Hepatocyte (in vitro differentiated cells): ENCODE measurements around the gene PIP5K1C. TPM values are rescaled to one million over a fixed set of nuclear protein-coding genes. Genes with fewer than 3 reads are reported as not detected.
A peak's percentile ranks its signal among the peaks of the same experiment; 100 is the strongest.

Source experiments
- DNase-seq: peaks from one replicate; pipeline ENCODE4 v3.0.0-alpha.2; 2016; ENCODE audit warnings: low spot score
- H2AFZ ChIP-seq: fragments of 200-600 bp; sonication (generic); 2 replicates; pipeline ENCODE4 v1.6.0; 2016; ENCODE audit warnings: antibody characterized with exemption, mild to moderate bottlenecking
- H3K27ac ChIP-seq: fragments of 200-600 bp; sonication (generic); 2 replicates; pipeline ENCODE4 v1.5.1; 2016; ENCODE audit warnings: mild to moderate bottlenecking
- H3K27me3 ChIP-seq: fragments of 200-600 bp; sonication (generic); 2 replicates; pipeline ENCODE4 v1.6.1; 2016
- H3K36me3 ChIP-seq: fragments of 200-600 bp; sonication (generic); replicated peaks from 2 replicates; pipeline ENCODE4 v1.5.1; 2016; ENCODE audit warnings: low read depth; ENCODE audit not compliant: insufficient read depth
- H3K4me1 ChIP-seq: fragments of 200-600 bp; sonication (generic); 2 replicates; pipeline ENCODE4 v1.5.1; 2016; ENCODE audit warnings: mild to moderate bottlenecking, moderate library complexity; ENCODE audit not compliant: insufficient read depth
- H3K4me2 ChIP-seq: fragments of 200-600 bp; sonication (generic); 2 replicates; pipeline ENCODE4 v1.6.0; 2016
- H3K4me3 ChIP-seq: fragments of 200-600 bp; sonication (generic); 2 replicates; pipeline ENCODE4 v1.5.1; 2016; ENCODE audit warnings: mild to moderate bottlenecking
- H3K79me2 ChIP-seq: fragments of 200-600 bp; sonication (generic); 2 replicates; pipeline ENCODE4 v1.6.0; 2017; ENCODE audit warnings: mild to moderate bottlenecking
- H3K9me2 ChIP-seq: fragments of 200-600 bp; sonication (generic); replicated peaks from 2 replicates; pipeline ENCODE4 v1.6.0; 2017; ENCODE audit warnings: mild to moderate bottlenecking; ENCODE audit not compliant: insufficient read depth
- H3K9me3 ChIP-seq: fragments of 200-600 bp; sonication (generic); 2 replicates; pipeline ENCODE4 v1.5.1; 2016; ENCODE audit warnings: low read depth, mild to moderate bottlenecking
- H4K20me1 ChIP-seq: fragments of 200-600 bp; sonication (generic); 2 replicates; pipeline ENCODE4 v1.6.0; 2016; ENCODE audit warnings: mild to moderate bottlenecking; ENCODE audit not compliant: insufficient read depth, poor library complexity, severe bottlenecking
- EZH2 ChIP-seq: fragments of 200-600 bp; sonication (generic); IDR thresholded peaks from 2 replicates; pipeline ENCODE4 v1.6.1; 2016; ENCODE audit warnings: antibody characterized with exemption, mild to moderate bottlenecking, borderline replicate concordance
- EZH2phosphoT487 ChIP-seq: fragments of 200-600 bp; sonication (generic); IDR thresholded peaks from one replicate; pipeline ENCODE4 v1.6.1; 2018; ENCODE audit warnings: antibody characterized with exemption, mild to moderate bottlenecking, low read depth, moderate library complexity; ENCODE audit not compliant: unreplicated experiment, severe bottlenecking
- WGBS: methylation state at CpG from one replicate; pipeline ENCODE4 v1.1.6; 2016; ENCODE audit warnings: low lambda C conversion rate; ENCODE audit errors: missing lambda C conversion rate; 5-methylcytosine and 5-hydroxymethylcytosine counted together
- polyA plus RNA-seq: library from polyadenylated mRNA; unstranded; fragments of >200 nt; fragmentation: Nextera tagmentation; extraction: Ambion mirVana; gene quantifications from 2 replicates; pipeline ENCODE4 v1.2.1, GENCODE V29; 2016
- total RNA-seq: library from RNA; depleted of rRNA; stranded (reverse); fragments of >200 nt; gene quantifications from 2 replicates; pipeline ENCODE4 v1.2.3, GENCODE V29; 2014
- TF ChIP-seq, protein P1 (sequence below): fragments of 200-600 bp; sonication (generic); IDR thresholded peaks from 2 replicates; pipeline ENCODE4 v1.5.1; 2016; ENCODE audit warnings: antibody characterized with exemption, mild to moderate bottlenecking; ENCODE audit not compliant: poor library complexity

Gene PIP5K1C
- total and polyA plus RNA-seq, 2 experiments from 2014 or later: 20.7 to 37.1 TPM

DNA sequence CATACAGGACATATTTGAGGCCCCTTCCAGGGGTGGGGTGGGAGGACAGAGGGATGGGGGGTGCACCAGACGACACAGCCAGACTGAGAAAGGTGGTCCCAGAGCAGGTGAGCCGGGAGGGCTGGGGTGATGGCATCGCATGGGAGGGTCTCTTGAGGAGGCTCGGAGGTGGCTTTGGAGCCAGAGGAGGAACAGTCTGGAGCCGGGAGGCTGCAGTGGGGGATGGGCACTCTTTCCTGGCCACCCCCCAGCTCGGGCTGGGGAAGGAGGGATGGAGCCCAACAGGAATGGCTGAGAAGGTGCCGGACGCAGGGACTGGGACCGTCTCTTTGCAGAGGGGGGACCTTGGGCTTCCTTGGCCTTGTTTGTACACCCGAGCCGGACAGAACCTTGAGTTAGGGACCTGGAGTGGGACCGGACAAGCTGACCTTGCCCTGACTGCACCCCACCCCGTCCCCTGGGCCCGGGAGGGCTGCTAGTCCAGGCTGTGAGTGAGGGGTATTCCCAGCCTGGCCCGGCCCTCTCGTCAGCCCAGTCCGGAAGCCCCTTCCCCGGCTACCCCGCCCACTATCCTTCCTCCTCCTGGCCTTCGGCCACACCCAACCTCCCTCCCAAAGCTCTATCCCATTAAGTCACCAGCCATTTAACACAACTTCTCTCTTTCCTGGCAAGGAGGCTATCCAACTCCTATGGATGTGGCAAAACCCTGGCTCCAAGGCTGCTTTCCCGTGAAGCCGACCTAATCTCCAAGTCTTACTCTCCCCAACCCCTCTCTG lies 92.8 kb downstream of the PIP5K1C start:
- peak overlapping the region; percentile 53 for H3K27ac ChIP-seq
- peaks cover 17% of the 10 kb centered on the region for H3K4me1 ChIP-seq
- no peak for DNase-seq
- H3K36me3 ChIP-seq: no peaks in the 10 kb centered on the region
- TF ChIP-seq, protein P1, sequence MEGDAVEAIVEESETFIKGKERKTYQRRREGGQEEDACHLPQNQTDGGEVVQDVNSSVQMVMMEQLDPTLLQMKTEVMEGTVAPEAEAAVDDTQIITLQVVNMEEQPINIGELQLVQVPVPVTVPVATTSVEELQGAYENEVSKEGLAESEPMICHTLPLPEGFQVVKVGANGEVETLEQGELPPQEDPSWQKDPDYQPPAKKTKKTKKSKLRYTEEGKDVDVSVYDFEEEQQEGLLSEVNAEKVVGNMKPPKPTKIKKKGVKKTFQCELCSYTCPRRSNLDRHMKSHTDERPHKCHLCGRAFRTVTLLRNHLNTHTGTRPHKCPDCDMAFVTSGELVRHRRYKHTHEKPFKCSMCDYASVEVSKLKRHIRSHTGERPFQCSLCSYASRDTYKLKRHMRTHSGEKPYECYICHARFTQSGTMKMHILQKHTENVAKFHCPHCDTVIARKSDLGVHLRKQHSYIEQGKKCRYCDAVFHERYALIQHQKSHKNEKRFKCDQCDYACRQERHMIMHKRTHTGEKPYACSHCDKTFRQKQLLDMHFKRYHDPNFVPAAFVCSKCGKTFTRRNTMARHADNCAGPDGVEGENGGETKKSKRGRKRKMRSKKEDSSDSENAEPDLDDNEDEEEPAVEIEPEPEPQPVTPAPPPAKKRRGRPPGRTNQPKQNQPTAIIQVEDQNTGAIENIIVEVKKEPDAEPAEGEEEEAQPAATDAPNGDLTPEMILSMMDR: no peak
- TF ChIP-seq EZH2 (no peak), EZH2phosphoT487 (no peak)
- peak overlapping the region; percentile 82 for H3K4me2 ChIP-seq
- H3K9me3 ChIP-seq: no peaks in the 10 kb centered on the region
- no peak overlapping the region for H3K4me3 ChIP-seq
- WGBS: 38% methylated on average over 16 of the region's 22 CpGs
- no peaks in the 10 kb centered on the region for H3K9me2 ChIP-seq
- H3K79me2 ChIP-seq: no peaks in the 10 kb centered on the region
- H4K20me1 ChIP-seq: no peaks in the 10 kb centered on the region
- peaks cover 27% of the 10 kb centered on the region for H3K27me3 ChIP-seq
- peak overlapping the region; percentile 40 for H2AFZ ChIP-seq

DNA sequence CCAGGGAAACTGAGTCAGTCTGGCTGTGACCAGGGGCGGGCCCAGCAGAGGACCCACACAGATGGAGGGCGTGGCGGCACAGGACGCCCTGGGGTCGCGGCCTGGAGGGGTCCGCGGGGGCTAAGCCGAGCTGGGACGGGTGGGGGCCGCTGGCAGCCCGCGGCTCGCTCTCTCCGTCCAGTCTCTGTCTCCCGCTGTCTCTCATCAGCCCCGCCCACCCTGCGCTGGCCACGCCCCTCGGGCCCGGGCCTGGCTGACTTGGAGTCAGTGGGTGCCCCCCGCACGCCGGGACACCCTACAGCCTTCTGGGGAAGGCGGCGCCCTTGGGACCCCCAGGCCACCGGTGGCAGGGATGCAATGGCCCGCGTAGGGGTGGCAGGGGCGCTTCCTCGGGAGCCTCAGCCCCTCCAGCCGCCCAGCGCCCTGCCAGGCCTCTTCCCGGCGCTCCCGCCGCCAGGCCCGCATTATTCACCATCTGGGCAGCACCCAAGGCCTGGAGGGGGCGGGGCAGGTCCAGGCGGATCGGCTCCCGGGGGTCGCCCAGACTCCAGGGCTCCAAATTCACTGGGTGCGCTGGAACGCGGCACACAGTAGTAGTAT lies 93.5 kb downstream of the PIP5K1C start, which contains the start of gene TBXA2R:
Gene TBXA2R (minus strand): TSS at position 186 of the 600 bp plus-strand sequence. CDS start 6,241 bp downstream, outside the sequence.
- peak; percentile 55 for DNase-seq
- H3K4me2 ChIP-seq: peak within 1 kb of the TSS; percentile 82
- H3K4me3 ChIP-seq: no peak within 1 kb of the TSS
- TF ChIP-seq EZH2phosphoT487: no peak
- TF ChIP-seq, protein P1: no peak
- no peak for TF ChIP-seq EZH2
- H3K79me2 ChIP-seq: no peaks in the 10 kb centered on the region
- peaks cover 17% of the 10 kb centered on the region for H3K4me1 ChIP-seq
- no peaks in the 10 kb centered on the region for H3K9me2 ChIP-seq
- H3K27ac ChIP-seq: no peak within 1 kb of the TSS
- H2AFZ ChIP-seq: peak within 1 kb of the TSS; percentile 40
- H3K9me3 ChIP-seq: no peaks in the 10 kb centered on the region
- peaks cover 27% of the 10 kb centered on the region for H3K27me3 ChIP-seq
- no peaks in the 10 kb centered on the region for H3K36me3 ChIP-seq
- H4K20me1 ChIP-seq: no peaks in the 10 kb centered on the region
- WGBS: 4% methylated on average over 19 of the region's 46 CpGs

DNA sequence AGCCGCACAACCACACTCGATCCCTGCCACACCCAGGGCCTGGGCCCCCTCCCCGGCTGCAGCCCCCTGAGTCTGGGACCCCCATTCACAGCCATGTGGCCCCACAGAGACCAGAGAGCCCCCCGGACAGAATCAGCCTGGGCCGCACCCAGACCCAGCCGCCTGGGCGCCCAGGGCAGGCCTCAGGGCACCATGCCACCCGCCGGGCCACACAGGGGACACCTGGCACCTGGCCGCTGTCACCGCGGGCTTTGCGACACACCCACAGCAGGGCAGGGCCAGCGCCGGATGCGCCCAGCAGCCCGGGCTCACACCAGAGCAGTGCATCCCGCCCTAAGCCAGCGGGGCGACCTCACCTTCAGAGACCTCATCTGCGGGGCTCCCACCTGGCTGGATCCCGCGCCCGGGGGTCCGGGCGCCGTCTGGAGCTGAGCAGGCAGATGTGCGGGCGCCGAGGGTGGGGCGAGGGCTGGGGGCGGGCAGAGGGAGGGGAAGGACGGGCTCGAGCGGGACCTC lies 94.0 kb downstream of the PIP5K1C start:
- TF ChIP-seq, protein P1: no peak
- TF ChIP-seq EZH2: no peak
- TF ChIP-seq EZH2phosphoT487: no peak
- Histone ChIP-seq H3K4me1 (peaks cover 17% of the 10 kb centered on the region), H3K9me3 (no peaks in the 10 kb centered on the region), H3K9me2 (no peaks in the 10 kb centered on the region), H3K4me3 (no peak overlapping the region), H3K4me2 (peak overlapping the region; percentile 82), H2AFZ (peak overlapping the region; percentile 40), H3K79me2 (no peaks in the 10 kb centered on the region), H3K27ac (no peak overlapping the region), H4K20me1 (no peaks in the 10 kb centered on the region), H3K36me3 (no peaks in the 10 kb centered on the region), H3K27me3 (peaks cover 27% of the 10 kb centered on the region)
- 30% methylated on average over 16 of the region's 35 CpGs for WGBS
- no peak for DNase-seq
